ENCODE measurements around the gene KRT36.
A peak's percentile ranks its signal among the peaks of the same experiment; 100 is the strongest.

The KRT36 gene

DNA sequence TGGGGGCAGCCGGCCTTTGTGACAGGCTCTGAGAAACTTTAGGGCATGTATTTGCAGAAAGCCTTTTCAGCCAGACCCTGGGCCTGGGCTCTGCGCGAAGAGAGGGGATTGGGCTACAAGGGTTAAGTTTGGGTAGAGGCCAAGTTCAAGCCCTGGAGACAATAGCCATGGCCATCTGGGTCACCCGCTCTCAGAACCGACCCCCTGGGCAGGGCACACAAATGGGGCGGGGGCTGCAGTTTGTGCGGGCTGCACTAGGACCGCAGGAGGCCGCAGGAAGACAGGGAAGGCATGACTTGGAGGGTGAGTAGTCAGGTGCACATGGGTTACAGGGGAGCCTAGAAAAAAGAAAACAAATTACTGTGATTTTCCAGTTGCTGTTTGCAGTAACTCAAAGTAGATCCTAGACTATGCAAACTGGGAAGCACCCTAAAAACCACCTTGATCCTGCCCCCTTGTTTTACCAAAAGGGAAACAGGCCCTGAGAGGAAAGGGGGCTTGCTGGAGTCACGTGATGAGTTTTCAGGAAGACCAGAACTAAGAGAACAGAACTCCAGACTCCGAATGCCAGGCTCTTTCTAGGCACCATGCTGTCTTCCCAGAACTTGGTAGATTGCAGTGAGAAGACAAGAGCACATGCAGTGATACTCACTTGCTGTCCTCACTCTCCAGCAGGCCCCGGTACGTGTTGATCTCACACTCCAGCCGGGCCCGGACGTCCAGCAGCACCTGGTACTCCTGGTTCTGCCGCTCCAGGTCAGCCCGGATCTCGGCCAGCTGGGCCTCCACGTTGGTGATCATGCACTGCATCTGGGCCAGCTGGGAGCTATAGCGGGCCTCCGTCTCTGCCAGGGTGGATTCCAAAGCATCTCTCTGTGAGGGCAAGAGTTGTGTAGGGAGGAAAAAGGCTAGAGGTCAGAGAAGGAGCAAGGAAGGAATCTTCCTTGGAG lies 12.6 kb downstream of the KRT36 start:
- no peak for DNase-seq (ENCODE audit: low read depth, low spot score)

DNA sequence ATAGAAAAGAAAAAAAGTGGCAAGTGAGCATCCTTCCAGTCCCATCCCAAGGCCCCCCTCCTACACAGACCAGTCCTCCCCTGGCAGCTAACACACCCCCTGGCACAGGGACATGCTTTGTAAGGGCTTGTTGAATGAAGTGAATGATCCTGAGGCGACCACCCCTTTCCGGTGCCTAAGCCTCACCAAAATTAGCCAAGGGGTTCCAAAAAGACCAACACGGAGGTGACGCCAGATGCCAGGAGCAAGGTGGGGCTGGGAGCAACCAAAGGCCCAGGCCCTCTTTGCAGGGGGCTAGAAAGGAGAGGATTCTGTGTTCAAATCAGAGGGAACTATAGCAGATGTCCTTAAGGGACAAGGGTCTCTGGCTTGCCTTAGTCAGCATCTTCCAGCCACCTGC lies 14.3 kb downstream of the KRT36 start:
- DNase-seq (ENCODE audit: low read depth, low spot score), result no peak

DNA sequence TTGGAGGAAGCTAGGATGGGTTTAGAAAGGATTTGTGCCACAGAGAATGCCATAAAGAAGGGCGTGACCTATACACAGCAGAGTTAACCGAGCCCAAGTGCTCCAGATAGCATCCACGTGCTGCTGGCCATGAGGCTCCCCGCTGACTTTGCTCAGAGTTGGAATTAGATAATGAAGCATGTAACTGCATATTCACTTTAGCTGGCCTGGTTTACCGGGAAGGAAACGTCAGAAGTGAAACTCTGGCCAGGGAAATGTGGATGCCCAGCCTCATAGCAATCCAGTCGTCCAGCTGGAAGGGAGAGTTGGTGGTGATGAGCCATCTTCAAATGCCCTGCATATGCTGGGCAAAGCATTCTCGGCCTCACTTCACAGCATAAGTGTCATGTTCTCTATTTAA lies 14.8 kb downstream of the KRT36 start:
- DNase-seq (ENCODE audit: low read depth, low spot score), result no peak

DNA sequence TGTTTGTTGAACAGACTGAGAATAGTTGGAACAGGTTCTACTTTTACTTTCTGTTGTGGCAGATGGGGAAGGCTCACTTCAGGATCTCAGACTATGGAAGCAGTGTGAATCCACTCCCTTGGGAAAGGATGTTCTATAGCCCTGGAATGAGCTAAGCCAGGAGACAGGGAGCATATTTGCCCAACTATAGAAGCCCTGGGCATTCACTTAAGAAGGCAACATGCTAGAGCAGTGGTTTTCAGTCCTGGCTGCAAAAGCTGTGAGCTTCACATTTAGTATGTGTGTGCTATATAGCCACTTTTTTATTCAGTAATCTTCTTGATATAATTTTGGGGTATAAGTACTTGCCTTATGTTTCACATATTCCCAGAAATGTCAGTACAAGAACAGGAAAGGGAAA lies 21.4 kb downstream of the KRT36 start:
- DNase-seq (ENCODE audit: low read depth, low spot score), result no peak

DNA sequence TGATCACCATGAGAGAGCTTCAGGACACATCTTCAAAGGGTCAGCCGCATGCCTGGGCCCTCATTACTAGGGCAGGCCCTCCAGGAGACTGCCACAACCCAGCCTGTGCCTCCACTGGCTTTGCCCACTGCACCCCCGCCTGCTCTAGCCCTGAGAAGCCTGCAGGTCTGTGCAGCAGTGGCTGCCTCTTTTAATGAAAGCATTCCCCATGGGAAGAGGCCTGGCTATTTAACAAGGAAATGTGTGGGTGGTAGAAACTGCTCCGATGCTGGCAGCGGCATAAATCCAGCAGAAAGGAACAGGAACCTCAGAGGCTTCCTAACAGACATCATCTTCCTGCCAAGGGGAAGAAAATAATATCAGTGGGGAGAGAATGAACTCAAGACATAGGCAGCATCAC lies 22.1 kb downstream of the KRT36 start:
- DNase-seq (ENCODE audit: low read depth, low spot score), result no peak

DNA sequence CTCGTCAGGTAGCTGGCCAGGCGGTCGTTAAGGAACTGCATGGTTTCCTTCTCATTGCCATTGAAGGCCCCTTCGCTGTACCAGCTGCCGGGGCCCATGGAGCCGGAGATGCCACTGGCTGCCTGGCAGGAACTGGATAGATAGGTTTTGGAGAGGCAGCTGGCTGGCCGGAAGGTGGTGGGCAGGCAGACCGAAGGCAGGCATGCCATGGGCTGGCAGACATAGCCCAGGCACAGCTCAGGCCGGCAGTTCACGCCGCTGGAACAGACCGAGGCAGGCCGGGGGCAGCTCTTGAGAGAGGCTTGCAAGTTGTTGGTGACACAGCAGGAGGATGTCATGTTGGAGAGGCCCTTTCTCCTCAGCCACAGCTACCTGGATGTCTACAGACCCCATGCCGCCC lies 22.7 kb downstream of the KRT36 start, which contains the start of gene KRT32:
Gene KRT32 (minus strand): TSS at position 399 of the 400 bp plus-strand sequence. CDS start 61 bp downstream, at position 338.
- no peak for DNase-seq (ENCODE audit: low read depth, low spot score)

DNA sequence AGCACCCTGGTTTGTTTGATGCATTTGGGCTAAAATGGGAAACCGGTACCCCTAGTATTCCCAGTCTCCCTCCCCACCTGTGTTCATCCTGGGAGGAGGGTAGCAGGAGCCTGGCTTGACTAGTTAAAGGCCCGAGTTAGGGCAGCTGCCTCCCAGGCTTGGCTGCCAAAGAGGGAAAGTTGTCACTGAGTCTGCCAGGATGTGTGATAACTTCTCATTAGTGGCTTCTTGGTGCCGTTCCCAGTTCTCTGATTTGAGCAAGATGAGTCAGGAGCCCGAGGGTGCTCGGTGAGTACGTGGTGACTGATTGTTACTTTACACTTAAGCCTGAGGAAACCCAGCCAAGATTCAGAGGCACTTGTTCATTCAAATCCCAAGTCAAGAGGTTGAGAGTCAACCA lies 25.0 kb downstream of the KRT36 start:
- no peak for DNase-seq (ENCODE audit: low read depth, low spot score)

DNA sequence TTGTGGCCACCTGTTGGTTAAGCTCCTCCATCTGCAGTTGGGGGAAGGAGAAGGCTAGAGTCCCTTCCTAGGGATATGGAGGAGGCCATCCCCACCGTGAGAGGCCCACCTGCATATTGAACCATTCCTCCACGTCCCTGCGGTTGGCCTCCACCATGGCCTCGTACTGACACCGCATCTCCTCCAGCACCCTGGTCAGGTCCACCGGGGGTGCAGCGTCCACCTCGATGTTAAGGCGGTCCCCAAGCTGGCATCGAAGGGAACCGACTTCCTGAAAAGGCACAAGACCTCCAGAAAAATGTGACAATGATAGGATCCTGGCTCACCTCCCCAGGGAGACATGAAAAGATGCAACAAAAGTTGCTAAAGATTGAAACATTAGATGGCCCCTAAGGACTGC lies 25.5 kb downstream of the KRT36 start:
- no peak for DNase-seq (ENCODE audit: low read depth, low spot score)

DNA sequence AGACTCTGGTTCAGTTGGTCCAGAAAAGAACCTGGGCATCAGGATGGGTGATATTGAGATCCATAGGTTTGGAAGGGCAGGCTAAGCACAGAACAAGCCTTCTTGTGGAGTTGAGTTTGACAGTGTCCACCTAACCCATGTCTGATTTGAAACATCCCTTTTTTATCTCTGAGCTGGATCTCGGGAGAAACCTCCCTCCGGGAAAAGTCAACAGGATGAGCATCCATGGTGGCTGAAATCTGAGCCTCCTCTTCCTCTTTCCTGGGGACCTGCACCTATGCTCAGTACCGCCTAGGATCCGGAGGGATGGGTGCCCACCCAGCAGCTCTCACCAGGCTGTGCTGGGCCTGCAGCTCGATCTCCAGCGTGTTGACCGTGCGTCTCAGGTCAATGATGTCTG lies 26.0 kb downstream of the KRT36 start:
- DNase-seq (ENCODE audit: low read depth, low spot score), result no peak

DNA sequence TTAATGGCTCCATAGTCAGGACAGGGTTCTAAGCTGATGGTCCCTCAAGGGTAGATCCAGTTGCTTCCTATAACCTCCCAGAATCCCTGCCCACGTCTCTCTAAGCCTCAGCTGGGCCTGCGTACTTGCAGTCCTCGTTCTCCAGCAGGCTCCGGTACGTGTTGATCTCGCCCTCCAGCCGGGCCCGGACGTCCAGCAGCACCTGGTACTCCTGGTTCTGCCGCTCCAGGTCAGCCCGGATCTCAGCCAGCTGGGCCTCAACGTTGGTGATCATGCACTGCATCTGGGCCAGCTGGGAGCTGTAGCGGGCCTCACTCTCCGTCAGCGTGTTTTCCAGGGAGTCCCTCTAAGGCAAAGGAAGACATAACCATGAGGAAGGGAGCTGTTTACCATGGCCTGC lies 27.0 kb downstream of the KRT36 start:
- no peak for DNase-seq (ENCODE audit: low read depth, low spot score)

DNA sequence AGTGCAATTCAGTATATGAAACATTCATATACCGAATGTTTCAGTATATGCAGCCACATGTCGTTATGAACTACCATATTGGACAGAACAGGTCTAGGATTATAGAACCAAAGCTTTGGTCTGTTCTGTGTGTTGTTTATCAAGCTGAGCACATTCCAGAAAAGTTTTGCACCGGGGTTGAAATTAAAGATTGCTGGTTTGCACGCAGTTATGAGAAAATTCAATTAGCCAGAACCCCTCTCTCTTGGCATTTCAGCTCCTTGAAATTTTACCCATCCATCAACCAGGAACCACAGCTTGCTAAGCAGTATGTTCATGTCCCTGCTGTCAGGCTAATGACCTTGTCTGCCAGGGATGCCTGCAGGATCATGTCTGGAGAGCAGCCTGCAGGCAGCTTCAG lies 32.0 kb downstream of the KRT36 start:
- DNase-seq (ENCODE audit: low read depth, low spot score), result no peak

DNA sequence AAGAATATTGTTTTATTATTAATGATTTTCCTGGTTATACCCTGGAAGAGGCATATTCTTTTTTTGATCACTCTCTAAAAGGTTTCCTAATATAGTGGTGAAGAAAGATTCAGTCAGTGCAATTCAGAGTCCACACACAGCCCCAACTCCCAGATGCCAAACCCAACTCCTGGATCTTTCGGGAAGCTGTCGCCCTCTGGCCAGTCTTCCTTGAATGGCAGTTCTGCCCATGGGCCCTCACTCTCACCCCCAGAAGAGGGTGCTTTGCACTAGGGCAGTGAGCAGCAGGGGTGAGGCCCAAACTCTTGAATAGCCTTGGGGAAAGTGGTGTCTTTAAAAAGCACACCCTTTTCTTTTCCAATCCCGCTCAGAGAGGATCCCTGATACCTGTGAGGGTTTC lies 33.5 kb downstream of the KRT36 start:
- DNase-seq (ENCODE audit: low read depth, low spot score), result peak; percentile 10

DNA sequence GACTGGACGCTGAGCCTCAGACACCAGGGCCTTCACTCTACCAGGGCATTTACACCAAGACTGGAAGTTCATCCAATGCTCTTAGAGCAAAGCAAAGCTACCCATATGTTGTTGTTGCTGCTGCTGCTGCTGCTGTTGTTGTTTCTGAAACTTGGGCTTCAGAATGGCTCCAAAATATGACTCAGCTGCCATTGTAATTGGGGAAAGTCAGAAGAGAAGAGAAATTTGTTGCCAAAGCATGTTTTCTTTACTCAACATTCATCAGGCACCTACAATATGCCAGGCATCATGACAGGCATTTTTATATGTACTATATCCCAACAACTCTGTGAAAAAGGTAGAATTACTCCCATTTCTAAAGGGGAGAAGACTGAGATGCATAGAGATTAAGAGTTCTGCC lies 34.5 kb downstream of the KRT36 start:
- no peak for DNase-seq (ENCODE audit: low read depth, low spot score)

DNA sequence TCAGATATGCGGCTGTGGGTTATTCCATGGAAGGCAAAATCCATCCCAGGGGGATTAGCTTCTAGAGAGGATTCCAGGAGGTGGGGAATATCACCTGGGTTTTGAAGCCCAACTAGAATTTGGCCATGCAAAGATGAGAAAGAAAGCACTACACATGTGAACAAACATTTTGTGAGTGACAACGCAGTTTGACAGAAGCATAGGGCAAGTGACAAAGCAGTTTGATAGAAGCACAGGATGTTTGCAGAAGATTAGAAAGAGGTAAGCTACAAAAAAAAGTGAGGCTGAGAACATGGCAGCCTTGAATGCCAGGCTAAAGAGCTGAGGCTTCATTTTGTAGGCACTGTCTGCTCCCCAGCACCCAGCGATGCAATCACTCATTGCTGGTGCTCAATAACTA lies 36.6 kb downstream of the KRT36 start:
- DNase-seq (ENCODE audit: low read depth, low spot score), result no peak

DNA sequence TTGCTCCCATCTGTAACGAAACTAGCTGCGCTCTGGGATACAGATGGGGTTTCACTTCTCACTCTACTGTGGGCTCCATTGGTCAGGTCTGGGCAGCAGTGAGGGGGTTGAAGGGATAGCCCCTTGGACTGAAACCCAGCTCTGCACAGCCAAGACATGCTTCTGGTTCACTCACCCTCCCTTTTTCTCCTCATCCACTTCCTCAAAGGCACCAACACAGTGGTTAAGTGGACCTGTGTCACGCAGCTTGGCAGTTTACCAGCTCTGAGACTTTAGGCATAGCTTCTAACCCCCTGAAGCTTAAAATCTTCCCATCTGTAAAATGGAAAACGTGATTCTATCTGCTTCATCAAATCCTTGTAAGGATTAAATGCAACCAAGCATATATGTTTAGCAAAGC lies 37.4 kb downstream of the KRT36 start:
- no peak for DNase-seq (ENCODE audit: low read depth, low spot score)

DNA sequence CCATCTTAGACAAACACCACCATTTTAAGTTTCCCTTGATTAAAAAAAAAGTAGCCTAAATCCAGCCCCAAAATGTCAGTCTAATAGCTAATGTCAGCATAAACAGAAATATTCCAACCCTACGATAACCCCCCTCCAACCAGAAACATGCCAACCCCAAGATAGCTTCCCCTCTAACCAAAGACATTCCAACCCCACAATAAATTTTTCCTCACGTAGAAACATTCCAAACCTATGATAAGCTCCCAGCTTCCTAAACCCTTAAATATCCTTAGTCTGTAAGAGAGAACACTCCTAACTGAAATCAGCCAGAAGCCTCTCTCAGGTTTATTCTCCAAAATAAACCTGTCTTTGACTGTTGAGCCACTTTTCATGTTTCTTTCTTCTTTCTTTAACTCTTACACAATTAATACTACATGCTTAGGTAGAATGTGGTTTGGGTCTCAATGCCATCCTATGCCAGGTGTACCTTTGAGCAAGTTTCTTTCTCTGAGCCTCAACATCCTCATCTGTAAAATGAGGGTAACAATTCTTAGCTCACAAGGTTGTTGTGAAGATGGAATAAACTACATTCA lies 38.5 kb downstream of the KRT36 start:
- DNase-seq (ENCODE audit: low read depth, low spot score), result no peak

DNA sequence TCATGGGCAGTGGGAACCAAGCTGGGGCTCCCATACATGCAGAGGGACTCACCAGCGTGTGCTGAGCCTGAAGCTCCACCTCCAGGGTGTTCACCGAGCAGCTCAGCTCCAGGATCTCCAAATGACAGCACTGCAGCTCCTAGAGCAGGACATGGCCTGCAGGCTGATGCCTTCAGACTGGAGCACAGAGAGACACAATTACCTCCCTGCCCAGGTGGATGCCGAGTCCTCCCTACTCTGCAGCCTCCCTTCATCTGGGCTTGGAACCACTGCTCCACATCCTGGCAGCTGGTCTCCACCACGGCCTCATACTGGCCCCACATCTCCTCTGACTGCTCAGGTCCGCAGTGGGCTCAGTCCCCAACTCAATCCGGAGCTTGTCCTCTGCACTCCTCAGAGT lies 40.7 kb downstream of the KRT36 start:
- DNase-seq (ENCODE audit: low read depth, low spot score), result no peak

DNA sequence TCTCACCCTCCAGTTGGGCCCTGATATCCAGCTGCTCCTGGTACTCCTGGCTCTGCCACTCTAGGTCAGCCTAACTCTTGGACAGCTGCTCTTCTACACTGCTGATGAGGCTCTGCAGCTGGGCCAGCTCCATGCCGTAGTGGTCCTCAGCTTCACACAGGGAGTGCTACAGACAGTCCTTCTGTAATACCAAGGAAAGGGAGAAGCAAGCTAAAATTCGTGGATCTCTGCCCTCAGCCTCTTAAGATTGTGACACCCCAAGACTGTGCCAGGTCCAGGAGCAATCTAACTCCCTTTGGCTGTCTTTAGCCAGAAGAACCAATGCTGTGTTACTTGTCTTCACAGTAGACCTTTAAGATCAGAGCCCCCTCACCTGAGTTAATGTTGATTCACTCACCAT lies 41.2 kb downstream of the KRT36 start:
- no peak for DNase-seq (ENCODE audit: low read depth, low spot score)

DNA sequence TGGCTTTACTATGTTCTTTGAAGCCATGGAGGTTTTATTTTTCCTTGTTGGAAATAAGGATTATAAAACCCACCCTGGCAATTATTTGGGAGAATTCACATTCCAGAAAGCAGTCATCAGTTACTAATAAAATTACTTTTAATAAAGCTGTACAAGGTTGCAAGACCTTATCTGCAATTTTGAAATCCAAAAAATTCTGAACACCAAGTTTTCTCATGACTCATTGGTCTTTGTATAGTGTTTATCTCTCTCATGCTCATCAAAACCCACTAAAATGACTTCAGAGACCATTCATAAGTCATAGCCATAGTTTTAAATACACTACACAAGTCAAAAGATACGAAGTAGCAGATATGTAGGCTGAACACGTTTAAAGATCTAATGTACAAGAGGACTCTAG lies 42.9 kb downstream of the KRT36 start:
- DNase-seq (ENCODE audit: low read depth, low spot score), result no peak

DNA sequence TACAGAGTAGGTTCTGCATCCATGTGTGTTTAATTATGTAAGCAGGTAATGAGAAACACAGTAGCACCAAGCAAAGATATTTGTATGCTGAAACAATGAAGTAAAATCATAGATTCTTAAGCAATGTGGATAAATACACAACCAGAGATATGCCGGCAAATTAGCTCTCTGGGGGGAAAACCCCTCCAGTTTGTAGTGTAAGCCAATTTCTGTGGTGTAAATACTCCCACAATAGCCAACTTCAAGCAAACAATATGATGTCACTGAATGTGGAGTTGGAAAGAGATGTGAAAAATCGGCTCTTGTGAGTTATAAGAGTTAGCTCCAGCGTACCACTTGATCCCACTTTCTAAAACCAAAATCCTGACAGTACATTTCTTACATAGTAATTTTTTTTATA lies 45.1 kb downstream of the KRT36 start:
- no peak for DNase-seq (ENCODE audit: low read depth, low spot score)

DNA sequence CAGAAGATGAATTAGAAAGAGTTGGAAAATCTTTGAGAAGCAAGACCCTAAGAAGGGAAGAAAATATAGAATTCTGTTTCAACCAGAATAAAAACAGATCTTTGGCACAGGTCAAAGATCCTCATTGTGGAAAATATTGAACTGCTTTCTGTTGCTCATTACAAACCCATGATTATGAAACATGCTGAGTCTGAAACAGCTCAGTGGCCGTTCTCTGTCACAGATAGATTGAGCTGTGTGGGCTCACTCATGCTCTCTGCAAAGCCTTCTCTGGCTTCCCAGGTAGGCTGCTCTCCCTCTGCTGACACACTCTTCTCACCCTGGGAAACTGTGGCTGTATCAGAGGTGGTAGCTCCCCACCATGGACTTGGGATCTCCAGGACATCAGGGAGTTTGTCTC lies 45.5 kb downstream of the KRT36 start:
- DNase-seq (ENCODE audit: low read depth, low spot score), result no peak

DNA sequence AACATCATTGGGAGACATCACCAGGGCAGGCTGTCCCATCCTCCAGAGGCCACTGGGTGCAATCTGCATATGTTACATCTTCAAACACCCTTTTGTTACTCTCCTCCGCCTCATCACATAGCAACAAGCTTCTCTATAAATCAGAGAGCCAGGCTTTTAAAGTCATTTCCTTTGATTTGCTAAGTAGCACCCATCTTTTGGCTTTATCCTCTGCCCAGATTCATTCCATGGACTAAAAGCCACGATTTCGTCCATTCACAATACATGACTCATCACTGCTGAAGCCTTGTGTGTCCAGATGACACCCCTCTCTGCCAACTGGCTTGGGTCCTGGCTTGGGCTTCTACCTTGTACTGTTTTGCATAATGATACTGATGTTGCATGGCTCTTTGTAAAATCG lies 47.0 kb downstream of the KRT36 start:
- no peak for DNase-seq (ENCODE audit: low read depth, low spot score)

DNA sequence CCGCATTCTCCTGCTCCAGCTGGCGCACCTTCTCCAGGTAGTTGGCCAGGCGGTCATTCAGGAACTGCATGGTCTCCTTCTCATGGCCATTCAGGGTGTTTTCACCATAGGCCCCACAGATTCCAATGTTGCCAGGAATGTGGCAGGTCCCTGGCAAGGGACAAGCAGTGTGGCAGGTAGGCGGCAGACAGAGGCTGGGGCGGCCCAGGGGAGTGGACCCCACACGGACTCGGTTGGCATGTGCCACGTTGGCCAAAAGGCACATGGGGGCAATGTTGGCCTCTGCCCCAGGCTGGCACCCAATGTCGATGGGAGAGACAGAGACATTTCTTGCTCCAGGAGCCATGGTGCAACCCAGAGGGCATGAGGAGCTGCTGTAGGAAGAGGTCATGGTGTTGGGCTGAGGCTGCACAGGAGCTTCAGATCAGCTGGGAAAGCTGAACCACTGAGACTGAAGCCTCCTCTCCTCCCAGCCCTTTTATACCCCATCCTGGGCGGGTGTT lies 49.1 kb downstream of the KRT36 start, which contains the start of gene KRT38:
Gene KRT38 (minus strand): TSS at position 453 of the 503 bp plus-strand sequence. CDS start 62 bp downstream, at position 391.
- no peak for DNase-seq (ENCODE audit: low read depth, low spot score)

Measured in ELF-1 (cell line).